ENCODE measurements around the gene SELENOP.

SELENOP gene

GRCh38 chr5:42801516-42802166 is 10.1 kb downstream of the SELENOP start:
- no peak overlapping the region for H3K9ac ChIP-seq (ENCODE audit: low read length)
- no peaks in the 10 kb centered on the region for H3K9me3 ChIP-seq (ENCODE audit: control insufficient read depth, low read length)
- H3K4me1 ChIP-seq (ENCODE audit: control insufficient read depth, insufficient read depth, low read length), result no peaks in the 10 kb centered on the region
- no peaks in the 10 kb centered on the region for H3K27me3 ChIP-seq (ENCODE audit: control insufficient read depth, insufficient read depth, low read length)
- H3K4me3 ChIP-seq (ENCODE audit: low read length), result no peak overlapping the region
- peaks cover 4% of the 10 kb centered on the region for H3K36me3 ChIP-seq (ENCODE audit: control insufficient read depth, insufficient read depth, low read length)

- H3K4me3 ChIP-seq (ENCODE audit: low read length), result no peak overlapping the region
- H3K9me3 ChIP-seq (ENCODE audit: control insufficient read depth, low read length), result no peaks in the 10 kb centered on the region
- no peaks in the 10 kb centered on the region for H3K27me3 ChIP-seq (ENCODE audit: control insufficient read depth, insufficient read depth, low read length)
- no peaks in the 10 kb centered on the region for H3K36me3 ChIP-seq (ENCODE audit: control insufficient read depth, insufficient read depth, low read length)
- no peak overlapping the region for H3K9ac ChIP-seq (ENCODE audit: low read length)
- H3K4me1 ChIP-seq (ENCODE audit: control insufficient read depth, insufficient read depth, low read length), result no peaks in the 10 kb centered on the region
These were observed 10.9 kb downstream of the SELENOP start for GRCh38 chr5:42800748-42801330.

GRCh38 chr5:42799668-42800114 is 12.0 kb downstream of the SELENOP start:
- Histone ChIP-seq H3K27me3 (ENCODE audit: control insufficient read depth, insufficient read depth, low read length) (no peaks in the 10 kb centered on the region), H3K4me3 (ENCODE audit: low read length) (no peak overlapping the region), H3K36me3 (ENCODE audit: control insufficient read depth, insufficient read depth, low read length) (no peaks in the 10 kb centered on the region), H3K9ac (ENCODE audit: low read length) (no peak overlapping the region), H3K9me3 (ENCODE audit: control insufficient read depth, low read length) (no peaks in the 10 kb centered on the region), H3K4me1 (ENCODE audit: control insufficient read depth, insufficient read depth, low read length) (no peaks in the 10 kb centered on the region)

GRCh38 chr5:42799241-42799608 is 12.5 kb downstream of the SELENOP start:
- Histone ChIP-seq H3K27me3 (ENCODE audit: control insufficient read depth, insufficient read depth, low read length) (no peaks in the 10 kb centered on the region), H3K9ac (ENCODE audit: low read length) (no peak overlapping the region), H3K4me1 (ENCODE audit: control insufficient read depth, insufficient read depth, low read length) (no peaks in the 10 kb centered on the region), H3K36me3 (ENCODE audit: control insufficient read depth, insufficient read depth, low read length) (no peaks in the 10 kb centered on the region), H3K4me3 (ENCODE audit: low read length) (no peak overlapping the region), H3K9me3 (ENCODE audit: control insufficient read depth, low read length) (no peaks in the 10 kb centered on the region)

GRCh38 chr5:42798284-42799240 is 13.1 kb downstream of the SELENOP start:
- Histone ChIP-seq H3K27me3 (ENCODE audit: control insufficient read depth, insufficient read depth, low read length) (no peaks in the 10 kb centered on the region), H3K9ac (ENCODE audit: low read length) (no peak overlapping the region), H3K9me3 (ENCODE audit: control insufficient read depth, low read length) (no peaks in the 10 kb centered on the region), H3K36me3 (ENCODE audit: control insufficient read depth, insufficient read depth, low read length) (no peaks in the 10 kb centered on the region), H3K4me1 (ENCODE audit: control insufficient read depth, insufficient read depth, low read length) (no peaks in the 10 kb centered on the region), H3K4me3 (ENCODE audit: low read length) (no peak overlapping the region)

- Histone ChIP-seq H3K27me3 (ENCODE audit: control insufficient read depth, insufficient read depth, low read length) (no peaks in the 10 kb centered on the region), H3K4me1 (ENCODE audit: control insufficient read depth, insufficient read depth, low read length) (no peaks in the 10 kb centered on the region), H3K36me3 (ENCODE audit: control insufficient read depth, insufficient read depth, low read length) (no peaks in the 10 kb centered on the region), H3K4me3 (ENCODE audit: low read length) (no peak overlapping the region), H3K9ac (ENCODE audit: low read length) (no peak overlapping the region), H3K9me3 (ENCODE audit: control insufficient read depth, low read length) (peaks cover 5% of the 10 kb centered on the region)
These were observed 20.5 kb downstream of the SELENOP start for GRCh38 chr5:42791151-42791550.

- H3K36me3 ChIP-seq (ENCODE audit: control insufficient read depth, insufficient read depth, low read length), result no peaks in the 10 kb centered on the region
- H3K4me1 ChIP-seq (ENCODE audit: control insufficient read depth, insufficient read depth, low read length), result no peaks in the 10 kb centered on the region
These were observed 23.8 kb downstream of the SELENOP start for GRCh38 chr5:42787845-42788244.

GRCh38 chr5:42787073-42787472 is 24.6 kb downstream of the SELENOP start:
- no peaks in the 10 kb centered on the region for H3K36me3 ChIP-seq (ENCODE audit: control insufficient read depth, insufficient read depth, low read length)
- H3K4me3 ChIP-seq (ENCODE audit: low read length), result no peak overlapping the region
- peaks cover 5% of the 10 kb centered on the region for H3K9me3 ChIP-seq (ENCODE audit: control insufficient read depth, low read length)
- no peak overlapping the region for H3K9ac ChIP-seq (ENCODE audit: low read length)
- no peaks in the 10 kb centered on the region for H3K4me1 ChIP-seq (ENCODE audit: control insufficient read depth, insufficient read depth, low read length)
- H3K27me3 ChIP-seq (ENCODE audit: control insufficient read depth, insufficient read depth, low read length), result no peaks in the 10 kb centered on the region

More at GRCh38 chr5:42787845-42788244, 23.8 kb downstream of the SELENOP start:
- Histone ChIP-seq H3K27me3 (ENCODE audit: control insufficient read depth, insufficient read depth, low read length) (no peaks in the 10 kb centered on the region), H3K9ac (ENCODE audit: low read length) (no peak overlapping the region), H3K4me3 (ENCODE audit: low read length) (no peak overlapping the region), H3K9me3 (ENCODE audit: control insufficient read depth, low read length) (peaks cover 5% of the 10 kb centered on the region)

GRCh38 chr5:42785756-42786155 is 25.9 kb downstream of the SELENOP start:
- Histone ChIP-seq H3K27me3 (ENCODE audit: control insufficient read depth, insufficient read depth, low read length) (no peaks in the 10 kb centered on the region), H3K9me3 (ENCODE audit: control insufficient read depth, low read length) (peaks cover 5% of the 10 kb centered on the region), H3K4me1 (ENCODE audit: control insufficient read depth, insufficient read depth, low read length) (no peaks in the 10 kb centered on the region), H3K36me3 (ENCODE audit: control insufficient read depth, insufficient read depth, low read length) (no peaks in the 10 kb centered on the region), H3K9ac (ENCODE audit: low read length) (no peak overlapping the region), H3K4me3 (ENCODE audit: low read length) (no peak overlapping the region)

GRCh38 chr5:42784132-42784531 is 27.6 kb downstream of the SELENOP start:
- peaks cover 5% of the 10 kb centered on the region for H3K9me3 ChIP-seq (ENCODE audit: control insufficient read depth, low read length)
- no peak overlapping the region for H3K9ac ChIP-seq (ENCODE audit: low read length)
- no peaks in the 10 kb centered on the region for H3K4me1 ChIP-seq (ENCODE audit: control insufficient read depth, insufficient read depth, low read length)
- H3K27me3 ChIP-seq (ENCODE audit: control insufficient read depth, insufficient read depth, low read length), result no peaks in the 10 kb centered on the region
- H3K36me3 ChIP-seq (ENCODE audit: control insufficient read depth, insufficient read depth, low read length), result no peaks in the 10 kb centered on the region
- no peak overlapping the region for H3K4me3 ChIP-seq (ENCODE audit: low read length)

GRCh38 chr5:42781584-42781983 is 30.1 kb downstream of the SELENOP start:
- no peaks in the 10 kb centered on the region for H3K4me1 ChIP-seq (ENCODE audit: control insufficient read depth, insufficient read depth, low read length)
- H3K27me3 ChIP-seq (ENCODE audit: control insufficient read depth, insufficient read depth, low read length), result no peaks in the 10 kb centered on the region
- no peak overlapping the region for H3K9ac ChIP-seq (ENCODE audit: low read length)
- peaks cover 4% of the 10 kb centered on the region for H3K9me3 ChIP-seq (ENCODE audit: control insufficient read depth, low read length)
- no peaks in the 10 kb centered on the region for H3K36me3 ChIP-seq (ENCODE audit: control insufficient read depth, insufficient read depth, low read length)
- H3K4me3 ChIP-seq (ENCODE audit: low read length), result no peak overlapping the region

GRCh38 chr5:42779083-42779482 is 32.6 kb downstream of the SELENOP start:
- peaks cover 4% of the 10 kb centered on the region for H3K27me3 ChIP-seq (ENCODE audit: control insufficient read depth, insufficient read depth, low read length)
- no peaks in the 10 kb centered on the region for H3K4me1 ChIP-seq (ENCODE audit: control insufficient read depth, insufficient read depth, low read length)
- H3K9ac ChIP-seq (ENCODE audit: low read length), result no peak overlapping the region
- H3K9me3 ChIP-seq (ENCODE audit: control insufficient read depth, low read length), result no peaks in the 10 kb centered on the region
- H3K4me3 ChIP-seq (ENCODE audit: low read length), result no peak overlapping the region
- H3K36me3 ChIP-seq (ENCODE audit: control insufficient read depth, insufficient read depth, low read length), result no peaks in the 10 kb centered on the region
